DOHH2 (cell line): ENCODE measurements around the gene CA7.

Experiments used
- CTCF ChIP-seq: fragments of 200-600 bp; sonication (generic); IDR thresholded peaks from one replicate; pipeline ENCODE4 v1.5.1; 2014; ENCODE audit warnings: antibody characterized with exemption, mild to moderate bottlenecking, low read depth, low read length; ENCODE audit not compliant: poor library complexity, severe bottlenecking
- EZH2phosphoT487 ChIP-seq: fragments of 200-600 bp; sonication (generic); IDR thresholded peaks from 2 replicates; pipeline ENCODE4 v1.6.1; 2017; ENCODE audit warnings: borderline replicate concordance, mild to moderate bottlenecking, antibody characterized with exemption, low read length, moderate library complexity, mixed read lengths

GRCh38 chr16:66832190-66832589 is 12.0 kb upstream of the CA7 start:
- TF ChIP-seq CTCF (no peak), EZH2phosphoT487 (no peak)
